ENCODE data around the gene GSTM3.
"Not testable (repeated sequence)": the region's sequence is repeated elsewhere in the genome, so short reads cannot be mapped to it uniquely, and the experiment has no call there.

The GSTM3 gene

GRCh38 chr1:109709822-109710221 is 31.0 kb downstream of the GSTM3 start:
- H3K27me3 ChIP-seq (ENCODE audit: insufficient read depth, low read length); H3K9ac ChIP-seq (ENCODE audit: low read depth, low read length); H3K36me3 ChIP-seq (ENCODE audit: insufficient read depth, low read length); H3K9me3 ChIP-seq (ENCODE audit: insufficient read depth, low read depth, low read length); H3K4me1 ChIP-seq (ENCODE audit: insufficient read depth, low read length); H3K27ac ChIP-seq (ENCODE audit: low read depth, low read length); H3K4me3 ChIP-seq (ENCODE audit: low read length): not testable (repeated sequence)

- H3K4me1 ChIP-seq (ENCODE audit: insufficient read depth, low read length); H3K27ac ChIP-seq (ENCODE audit: low read depth, low read length): not testable (repeated sequence)
Measured at GRCh38 chr1:109708949-109709348, 31.9 kb downstream of the GSTM3 start.

GRCh38 chr1:109705411-109705810 is 35.4 kb downstream of the GSTM3 start:
- Histone ChIP-seq H3K27ac (ENCODE audit: low read depth, low read length) (no peak overlapping the region), H3K36me3 (ENCODE audit: insufficient read depth, low read length) (no peaks in the 10 kb centered on the region), H3K9ac (ENCODE audit: low read depth, low read length) (no peak overlapping the region), H3K27me3 (ENCODE audit: insufficient read depth, low read length) (no peaks in the 10 kb centered on the region), H3K9me3 (ENCODE audit: insufficient read depth, low read depth, low read length) (peaks cover 18% of the 10 kb centered on the region), H3K4me3 (ENCODE audit: low read length) (no peak overlapping the region), H3K4me1 (ENCODE audit: insufficient read depth, low read length) (no peaks in the 10 kb centered on the region)
- WGBS, result 94% methylated on average over 4 of the region's 4 CpGs

More at GRCh38 chr1:109708949-109709348, 31.9 kb downstream of the GSTM3 start:
- WGBS, result 90% methylated on average over 4 of the region's 4 CpGs
- not testable (repeated sequence) for H3K27me3 ChIP-seq (ENCODE audit: insufficient read depth, low read length); H3K9ac ChIP-seq (ENCODE audit: low read depth, low read length); H3K4me3 ChIP-seq (ENCODE audit: low read length); H3K36me3 ChIP-seq (ENCODE audit: insufficient read depth, low read length)
- peaks cover 10% of the 10 kb centered on the region for H3K9me3 ChIP-seq (ENCODE audit: insufficient read depth, low read depth, low read length)

- H3K36me3 ChIP-seq (ENCODE audit: insufficient read depth, low read length), result no peaks in the 10 kb centered on the region
- no peak overlapping the region for H3K4me3 ChIP-seq (ENCODE audit: low read length)
- H3K4me1 ChIP-seq (ENCODE audit: insufficient read depth, low read length), result no peaks in the 10 kb centered on the region
- peaks cover 17% of the 10 kb centered on the region for H3K9me3 ChIP-seq (ENCODE audit: insufficient read depth, low read depth, low read length)
- no peaks in the 10 kb centered on the region for H3K27me3 ChIP-seq (ENCODE audit: insufficient read depth, low read length)
- 73% methylated on average over 8 of the region's 8 CpGs for WGBS
- no peak overlapping the region for H3K9ac ChIP-seq (ENCODE audit: low read depth, low read length)
- H3K27ac ChIP-seq (ENCODE audit: low read depth, low read length), result no peak overlapping the region
Measured at GRCh38 chr1:109704173-109704572, 36.7 kb downstream of the GSTM3 start.

DNA sequence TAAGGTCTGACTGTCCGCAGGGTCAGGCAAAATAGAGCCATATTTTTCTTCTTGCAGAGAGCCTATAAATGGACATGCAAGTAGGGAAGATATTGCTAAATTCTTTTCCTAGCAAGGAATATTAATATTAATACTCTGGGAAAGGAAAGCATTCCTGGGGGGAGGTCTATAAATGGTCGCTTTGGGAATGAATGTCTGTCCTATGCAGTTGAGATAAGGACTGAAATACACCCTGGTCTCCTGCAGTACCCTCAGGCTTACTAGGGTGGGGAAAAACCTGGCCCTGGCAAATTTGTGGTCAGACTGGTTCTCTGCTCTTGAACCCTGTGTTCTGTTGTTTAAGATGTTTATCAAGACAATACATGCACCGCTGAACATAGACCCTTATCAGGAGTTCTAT is 37.9 kb downstream of the GSTM3 start:
- not testable (repeated sequence) for H3K36me3 ChIP-seq (ENCODE audit: insufficient read depth, low read length); H3K4me3 ChIP-seq (ENCODE audit: low read length); H3K9ac ChIP-seq (ENCODE audit: low read depth, low read length); H3K27me3 ChIP-seq (ENCODE audit: insufficient read depth, low read length); H3K27ac ChIP-seq (ENCODE audit: low read depth, low read length); H3K4me1 ChIP-seq (ENCODE audit: insufficient read depth, low read length)
- 96% methylated on average over 3 of the region's 3 CpGs for WGBS
- peaks cover 10% of the 10 kb centered on the region; the same call in 1 of the 2 replicates for H3K9me3 ChIP-seq (ENCODE audit: insufficient read depth, low read depth, low read length)

GRCh38 chr1:109697861-109698260 is 43.0 kb downstream of the GSTM3 start:
- H3K4me3 ChIP-seq (ENCODE audit: low read length); H3K4me1 ChIP-seq (ENCODE audit: insufficient read depth, low read length); H3K27me3 ChIP-seq (ENCODE audit: insufficient read depth, low read length); H3K9ac ChIP-seq (ENCODE audit: low read depth, low read length); H3K27ac ChIP-seq (ENCODE audit: low read depth, low read length); H3K9me3 ChIP-seq (ENCODE audit: insufficient read depth, low read depth, low read length); H3K36me3 ChIP-seq (ENCODE audit: insufficient read depth, low read length): not testable (repeated sequence)
- no CpG with 5 or more reads among the region's 4 CpGs for WGBS

- no peaks in the 10 kb centered on the region for H3K36me3 ChIP-seq (ENCODE audit: insufficient read depth, low read length)
- no peaks in the 10 kb centered on the region for H3K9me3 ChIP-seq (ENCODE audit: insufficient read depth, low read depth, low read length)
- no peak overlapping the region for H3K27ac ChIP-seq (ENCODE audit: low read depth, low read length)
- H3K4me3 ChIP-seq (ENCODE audit: low read length), result no peak overlapping the region
- H3K27me3 ChIP-seq (ENCODE audit: insufficient read depth, low read length), result no peaks in the 10 kb centered on the region
- no peaks in the 10 kb centered on the region for H3K4me1 ChIP-seq (ENCODE audit: insufficient read depth, low read length)
- WGBS, result no CpG with 5 or more reads among the region's 4 CpGs
- H3K9ac ChIP-seq (ENCODE audit: low read depth, low read length), result no peak overlapping the region
Measured at GRCh38 chr1:109697066-109697465, 43.8 kb downstream of the GSTM3 start.

- not testable (repeated sequence) for H3K9ac ChIP-seq (ENCODE audit: low read depth, low read length); H3K27me3 ChIP-seq (ENCODE audit: insufficient read depth, low read length)
- no CpG with 5 or more reads among the region's 3 CpGs for WGBS
Measured at GRCh38 chr1:109695138-109695537, 45.7 kb downstream of the GSTM3 start.

DNA sequence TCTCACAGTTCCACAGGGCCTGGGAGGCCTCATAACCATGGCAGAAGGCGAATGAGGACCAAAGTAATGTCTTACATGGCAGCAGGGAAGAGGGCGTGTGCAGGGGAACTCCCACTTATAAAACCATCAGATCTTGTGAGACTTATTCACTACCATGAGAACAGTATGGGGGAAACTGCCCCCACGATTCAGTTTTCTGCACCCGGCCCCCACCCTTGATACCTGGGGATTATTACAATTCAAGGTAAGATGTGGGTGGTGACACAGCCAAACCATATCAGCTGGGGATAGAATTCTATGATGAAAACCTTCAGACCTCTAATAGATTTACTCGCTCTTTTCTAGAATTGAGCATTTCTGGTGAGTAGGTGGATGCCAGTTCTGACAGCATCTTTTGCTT is 46.4 kb downstream of the GSTM3 start:
- H3K4me1 ChIP-seq (ENCODE audit: insufficient read depth, low read length); H3K9ac ChIP-seq (ENCODE audit: low read depth, low read length); H3K9me3 ChIP-seq (ENCODE audit: insufficient read depth, low read depth, low read length); H3K27me3 ChIP-seq (ENCODE audit: insufficient read depth, low read length); H3K4me3 ChIP-seq (ENCODE audit: low read length); H3K36me3 ChIP-seq (ENCODE audit: insufficient read depth, low read length); H3K27ac ChIP-seq (ENCODE audit: low read depth, low read length): not testable (repeated sequence)
- WGBS, result no CpG with 5 or more reads among the region's 5 CpGs

More at GRCh38 chr1:109695138-109695537, 45.7 kb downstream of the GSTM3 start:
- not testable (repeated sequence) for H3K9me3 ChIP-seq (ENCODE audit: insufficient read depth, low read depth, low read length); H3K36me3 ChIP-seq (ENCODE audit: insufficient read depth, low read length); H3K4me1 ChIP-seq (ENCODE audit: insufficient read depth, low read length); H3K27ac ChIP-seq (ENCODE audit: low read depth, low read length); H3K4me3 ChIP-seq (ENCODE audit: low read length)

- no peaks in the 10 kb centered on the region for H3K27me3 ChIP-seq (ENCODE audit: insufficient read depth, low read length)
Measured at GRCh38 chr1:109691759-109692158, 49.1 kb downstream of the GSTM3 start.

DNA sequence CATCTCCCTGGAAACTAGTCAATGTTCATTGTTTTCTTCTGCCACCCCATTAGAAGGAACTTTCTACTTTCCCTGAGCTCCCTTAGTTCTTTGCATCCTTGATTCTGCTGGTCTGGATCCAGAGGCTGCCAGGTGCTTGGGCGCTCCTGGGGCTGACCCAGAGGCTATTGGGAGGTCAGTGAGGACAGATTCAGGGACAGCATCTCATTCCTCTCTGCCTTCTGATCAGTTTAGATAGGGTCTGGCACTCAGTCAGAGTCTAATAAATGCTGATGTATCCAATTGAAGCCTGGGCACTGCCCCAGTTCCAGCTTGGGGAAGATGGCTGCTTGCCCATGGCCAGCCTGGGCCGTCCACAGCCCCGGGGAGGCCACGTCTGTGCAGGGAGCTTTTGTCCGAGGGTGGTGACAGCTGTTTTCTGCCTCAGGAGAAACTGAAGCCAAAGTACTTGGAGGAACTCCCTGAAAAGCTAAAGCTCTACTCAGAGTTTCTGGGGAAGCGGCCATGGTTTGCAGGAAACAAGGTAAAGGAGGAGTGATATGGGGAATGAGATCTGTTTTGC is 50.9 kb downstream of the GSTM3 start:
- Histone ChIP-seq H3K9ac (ENCODE audit: low read depth, low read length) (no peak overlapping the region), H3K27ac (ENCODE audit: low read depth, low read length) (no peak overlapping the region), H3K27me3 (ENCODE audit: insufficient read depth, low read length) (no peaks in the 10 kb centered on the region), H3K36me3 (ENCODE audit: insufficient read depth, low read length) (no peaks in the 10 kb centered on the region), H3K4me3 (ENCODE audit: low read length) (no peak overlapping the region), H3K4me1 (ENCODE audit: insufficient read depth, low read length) (no peaks in the 10 kb centered on the region), H3K9me3 (ENCODE audit: insufficient read depth, low read depth, low read length) (no peaks in the 10 kb centered on the region)
- WGBS, result no CpG with 5 or more reads among the region's 6 CpGs

More at GRCh38 chr1:109691759-109692158, 49.1 kb downstream of the GSTM3 start:
- H3K36me3 ChIP-seq (ENCODE audit: insufficient read depth, low read length), result no peaks in the 10 kb centered on the region
- H3K27ac ChIP-seq (ENCODE audit: low read depth, low read length), result no peak overlapping the region
- H3K9ac ChIP-seq (ENCODE audit: low read depth, low read length), result no peak overlapping the region
- no peak overlapping the region for H3K4me3 ChIP-seq (ENCODE audit: low read length)
- WGBS, result no CpG with 5 or more reads among the region's 6 CpGs
- no peaks in the 10 kb centered on the region for H3K4me1 ChIP-seq (ENCODE audit: insufficient read depth, low read length)
- H3K9me3 ChIP-seq (ENCODE audit: insufficient read depth, low read depth, low read length), result no peaks in the 10 kb centered on the region

All from HUES64 (cell line).